ENCODE measurements around the gene SHLD1.

Gene SHLD1

DNA sequence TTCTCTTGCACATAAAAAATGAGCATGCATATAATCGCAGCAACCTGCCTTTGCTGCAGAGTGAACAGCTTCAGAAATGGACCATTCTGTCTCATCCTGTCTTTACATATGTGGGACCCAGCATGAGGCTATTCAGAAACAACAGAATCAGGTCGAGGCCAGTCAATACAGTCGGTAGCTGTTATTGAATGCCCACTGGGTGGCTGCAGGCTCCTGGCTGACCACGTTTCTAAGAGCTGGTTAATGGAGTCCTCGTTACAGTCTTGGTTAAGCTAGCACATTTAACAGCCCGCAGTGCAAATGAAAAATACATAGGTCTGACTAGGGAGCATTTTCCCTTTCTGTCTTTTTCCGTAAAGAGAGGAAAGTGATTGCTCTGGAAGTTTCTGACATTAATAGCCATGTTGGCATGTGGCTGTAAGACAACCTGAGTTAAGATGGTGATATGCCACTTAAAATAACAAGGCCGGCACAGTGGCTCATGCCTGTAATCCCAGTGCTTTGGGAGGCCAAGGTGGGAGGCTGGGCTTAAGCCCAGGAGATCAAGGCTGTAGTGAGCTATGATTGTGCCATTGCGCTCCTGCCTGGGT is 75.0 kb downstream of the SHLD1 start:
- no peak for DNase-seq

DNA sequence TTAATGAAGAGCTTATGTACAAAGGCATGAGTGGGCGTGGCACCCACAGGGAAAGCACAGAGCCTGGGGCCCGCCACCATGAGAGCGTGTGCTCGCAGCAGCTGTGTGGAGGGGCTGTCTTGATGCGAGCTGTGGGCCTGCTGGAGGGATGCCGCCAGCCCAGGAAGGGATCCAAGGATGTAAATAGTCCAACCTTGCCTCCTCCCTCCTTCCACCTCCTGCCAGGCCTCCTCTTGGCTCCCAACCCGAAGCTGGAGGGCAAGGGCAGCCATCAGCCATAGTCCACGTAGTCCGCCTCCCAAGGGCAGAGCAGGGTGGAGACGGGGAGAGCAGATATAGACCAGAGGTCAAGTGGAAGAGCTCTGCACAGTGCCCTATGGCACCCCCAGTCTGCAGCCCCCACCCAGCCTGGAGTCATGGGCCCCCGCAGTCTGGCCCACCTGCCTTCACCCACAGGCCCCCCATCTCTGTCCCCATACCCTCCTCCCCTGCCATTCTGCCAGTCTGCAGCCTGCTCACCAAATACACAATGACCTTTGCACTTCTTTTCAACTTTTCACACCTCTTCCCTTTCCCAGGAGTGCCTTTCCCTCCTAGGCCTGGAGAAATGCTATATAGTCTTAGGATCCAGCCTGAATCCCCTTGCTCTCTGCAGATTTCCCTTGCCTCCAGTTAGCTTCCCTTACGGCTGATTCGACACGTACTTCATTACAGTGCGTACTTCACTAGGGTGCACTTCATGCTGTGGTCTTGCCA is 77.1 kb downstream of the SHLD1 start:
- no peak for DNase-seq

DNA sequence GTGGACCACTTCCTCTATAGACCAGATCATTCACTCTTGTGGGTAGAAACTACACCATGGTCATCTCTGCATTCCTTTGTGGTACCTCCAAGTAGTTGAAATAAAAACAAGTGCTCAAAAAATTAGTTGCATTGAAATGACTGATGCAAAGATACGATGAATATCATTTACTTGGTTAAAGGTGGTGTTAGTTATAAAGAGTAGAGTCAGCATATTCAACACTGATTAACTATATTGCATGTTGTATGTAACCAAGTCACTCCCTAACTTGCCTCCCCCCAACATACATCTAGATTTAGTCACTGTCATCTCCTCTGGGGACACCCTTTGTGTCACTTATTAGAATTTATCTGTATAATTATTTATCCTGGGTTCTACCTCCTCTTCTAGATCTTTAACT is 77.7 kb downstream of the SHLD1 start:
- DNase-seq: no peak

DNA sequence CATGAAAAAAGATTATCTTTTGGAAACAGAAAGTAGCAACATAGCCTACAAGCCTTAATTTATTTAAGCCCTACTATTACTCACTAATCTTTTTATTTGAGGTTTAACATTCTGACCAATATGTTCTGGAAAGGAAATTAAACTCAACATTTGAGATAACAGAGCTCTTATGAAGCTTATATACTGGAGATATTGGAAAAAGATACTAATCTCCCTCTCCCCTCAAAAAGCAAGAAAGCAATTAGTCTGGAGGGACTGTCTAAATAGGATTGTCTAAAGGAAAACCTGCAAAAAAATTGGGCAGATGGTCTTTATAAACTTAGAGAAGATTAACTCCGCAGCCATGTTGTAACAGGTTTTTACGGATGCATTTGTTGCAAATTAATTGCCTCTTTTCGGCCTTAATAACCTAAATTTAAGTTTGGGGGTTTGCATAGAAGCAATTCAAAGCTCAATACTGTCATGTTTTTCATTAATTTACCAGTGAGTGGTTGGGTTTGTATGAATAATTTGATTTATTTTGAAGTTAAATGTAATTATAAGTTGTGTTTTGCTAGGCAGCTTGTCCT is 79.1 kb downstream of the SHLD1 start:
- no peak for DNase-seq

DNA sequence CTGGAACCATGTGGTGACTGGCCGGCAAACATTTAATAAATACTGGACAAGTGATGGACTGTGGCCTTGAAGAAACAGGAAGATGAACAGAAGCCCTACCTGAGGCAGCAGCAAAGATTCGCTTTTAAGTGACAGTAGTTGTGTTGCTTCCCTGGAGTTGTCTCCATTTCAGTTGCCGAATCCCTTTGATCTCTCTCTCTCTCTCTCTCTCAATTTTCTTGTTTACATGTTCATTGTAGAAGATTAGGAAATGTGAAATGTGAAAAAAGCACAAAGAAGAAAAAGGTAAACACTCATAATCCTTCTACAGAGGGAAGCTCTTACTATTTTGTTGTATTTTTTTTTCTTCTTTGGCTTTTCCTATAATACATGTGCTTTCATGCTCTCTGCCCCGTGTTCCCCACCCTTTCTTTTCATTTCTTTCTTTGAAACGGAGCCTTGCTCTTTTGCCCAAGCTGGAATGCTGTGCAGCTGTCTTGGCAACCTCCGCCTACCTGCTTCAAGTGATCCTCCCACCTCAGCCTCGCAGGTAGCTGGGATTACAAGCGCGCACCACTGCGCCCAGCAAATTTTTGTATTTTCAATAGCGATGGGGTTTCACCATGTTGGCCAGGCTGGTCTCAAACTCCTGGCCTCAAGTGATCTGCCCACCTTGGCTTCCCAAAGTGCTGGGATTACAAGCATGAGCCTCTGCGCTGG is 81.5 kb downstream of the SHLD1 start:
- no peak for DNase-seq

DNA sequence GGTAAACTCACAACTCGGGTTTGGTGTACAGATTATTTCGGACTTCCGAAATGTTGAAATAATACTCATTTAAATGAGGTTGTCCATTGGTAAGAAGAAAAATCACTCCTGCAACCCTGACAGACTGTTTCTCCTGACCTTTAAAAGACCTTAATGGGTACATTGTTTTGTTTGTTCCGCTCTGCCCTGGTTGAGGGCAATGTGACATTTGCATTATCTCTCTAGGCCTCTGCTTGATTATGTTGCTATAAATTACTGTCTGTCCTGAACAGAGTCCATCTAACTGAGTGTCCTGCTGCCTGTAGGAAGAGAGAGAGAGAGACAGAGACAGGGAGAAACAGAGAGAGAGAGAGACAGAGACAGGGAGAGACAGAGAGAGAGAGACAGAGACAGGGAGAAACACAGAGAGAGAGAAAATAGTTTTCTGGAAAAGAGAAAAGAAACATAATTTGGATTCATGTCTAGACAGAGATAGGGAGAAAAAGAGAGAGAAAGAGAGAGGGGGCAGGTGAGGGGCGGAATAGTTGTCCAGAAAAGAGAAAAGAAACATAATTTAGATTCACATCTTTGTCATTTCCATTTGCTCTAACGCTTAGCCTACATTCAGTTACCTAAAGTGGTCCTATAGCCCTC is 83.2 kb downstream of the SHLD1 start:
- DNase-seq: no peak

DNA sequence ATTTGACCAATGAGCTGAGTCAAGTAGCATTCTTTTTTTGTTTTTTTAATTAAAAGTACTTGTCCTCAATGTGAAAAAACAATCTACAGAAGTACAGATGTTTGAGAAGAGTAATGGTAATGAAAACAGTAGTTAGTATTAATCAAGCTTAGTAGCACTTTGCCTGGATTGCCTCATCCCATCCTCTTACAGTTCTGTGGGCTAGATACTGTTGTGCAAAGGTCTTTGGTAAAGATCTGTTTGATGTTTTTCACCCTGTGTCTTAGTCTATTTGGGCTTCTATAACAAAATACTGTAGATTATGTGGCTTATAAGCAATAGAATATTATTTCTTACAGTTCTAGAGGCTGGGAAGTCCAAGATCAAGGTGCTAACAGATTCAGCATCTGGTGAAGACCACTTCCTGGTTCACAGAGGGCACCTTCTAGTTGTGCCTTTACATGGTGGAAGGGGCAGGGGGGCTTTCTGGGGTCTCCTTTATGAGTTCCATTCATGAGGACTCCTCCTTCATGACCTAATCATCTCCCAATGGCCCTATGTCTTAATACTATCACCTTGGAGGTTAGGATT is 84.3 kb downstream of the SHLD1 start:
- DNase-seq: peak; percentile 24

DNA sequence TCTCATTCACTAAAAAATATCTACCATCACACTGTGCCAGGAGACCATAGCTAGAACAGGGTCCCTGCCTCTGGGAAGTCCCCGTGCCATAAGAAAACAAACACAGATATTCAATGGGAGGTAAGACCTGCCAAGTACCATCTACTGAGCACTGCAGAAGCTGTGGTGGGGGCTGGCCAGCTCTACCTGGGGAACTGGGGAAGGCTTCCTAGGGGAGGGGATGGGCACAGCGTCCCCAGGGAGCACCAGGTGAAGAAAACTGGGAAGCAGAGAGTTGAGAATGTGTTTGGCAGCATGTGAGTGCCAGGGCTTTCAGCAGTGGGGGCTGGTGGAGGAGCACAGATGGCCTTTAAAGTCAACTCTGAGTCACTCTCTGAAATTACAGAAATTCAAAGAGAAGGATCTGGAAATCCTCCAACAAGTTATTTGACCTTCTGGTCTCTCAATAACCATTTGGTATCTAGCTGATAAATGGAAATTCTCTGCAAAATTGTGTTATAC is 85.2 kb downstream of the SHLD1 start:
- no peak for DNase-seq

DNA sequence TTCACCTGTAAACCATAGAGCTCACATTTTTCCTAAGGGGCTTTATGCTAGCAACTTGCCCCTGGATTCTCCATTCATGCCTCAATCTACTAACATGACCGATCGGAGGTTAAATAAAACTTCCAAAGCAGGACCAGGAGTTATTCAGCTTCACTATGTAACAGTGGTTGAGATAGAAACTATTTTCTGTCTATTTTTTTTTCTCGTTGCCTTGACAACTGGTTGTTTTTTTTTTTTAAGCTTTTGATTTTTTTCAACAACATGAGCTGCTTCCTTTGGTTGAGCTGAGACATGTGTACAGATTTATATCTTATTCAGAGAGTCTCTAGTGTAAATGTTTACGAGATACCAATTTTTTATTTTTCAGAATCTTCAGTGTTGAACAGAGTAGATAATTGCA is 85.7 kb downstream of the SHLD1 start:
- no peak for DNase-seq

DNA sequence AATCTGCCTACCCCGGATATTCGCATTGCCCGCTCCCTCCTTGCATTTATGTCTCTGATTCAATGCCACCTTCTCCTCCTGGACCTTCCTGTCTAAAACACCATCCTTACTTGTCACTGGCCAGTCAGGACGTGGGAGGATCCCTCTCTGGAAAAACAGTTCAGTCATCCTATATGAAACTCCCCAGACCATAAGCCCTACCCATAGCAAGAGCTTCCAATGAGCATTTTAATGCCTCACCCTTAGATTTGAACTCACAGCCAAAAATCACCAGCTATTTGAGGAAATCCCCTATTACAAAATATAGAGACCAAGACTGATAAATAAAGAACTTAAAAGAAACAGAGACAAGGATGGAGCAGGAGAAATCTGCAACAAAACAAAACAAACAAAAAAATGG is 86.4 kb downstream of the SHLD1 start:
- DNase-seq: no peak

DNA sequence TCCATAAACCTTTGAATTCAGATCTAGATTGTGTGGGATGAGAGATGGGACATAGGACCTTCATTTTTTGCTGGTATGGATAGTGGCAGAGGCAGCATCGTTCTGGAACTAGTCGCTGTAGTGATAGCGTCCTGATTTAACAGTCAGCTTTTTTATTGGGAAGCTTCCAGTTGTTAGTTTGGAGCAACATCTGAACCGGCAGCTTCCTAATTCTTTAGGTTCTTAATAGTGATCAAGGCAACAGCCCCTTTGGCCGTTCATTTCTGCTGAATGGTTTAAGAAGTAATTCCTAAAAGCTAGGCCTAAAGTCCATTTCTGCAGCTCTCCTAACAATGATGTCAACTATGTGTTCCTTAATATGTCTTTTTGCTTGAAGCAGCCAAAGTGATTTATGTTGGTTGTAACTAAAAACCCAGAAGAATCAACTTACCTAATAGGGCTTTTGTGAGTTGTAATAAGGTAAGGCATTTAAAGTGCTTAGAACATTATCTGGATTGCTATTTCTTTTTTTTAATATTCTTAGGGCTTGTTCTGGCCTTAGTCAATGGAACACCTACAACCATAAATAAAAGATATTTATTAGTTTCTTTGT is 90.3 kb downstream of the SHLD1 start:
- no peak for DNase-seq

DNA sequence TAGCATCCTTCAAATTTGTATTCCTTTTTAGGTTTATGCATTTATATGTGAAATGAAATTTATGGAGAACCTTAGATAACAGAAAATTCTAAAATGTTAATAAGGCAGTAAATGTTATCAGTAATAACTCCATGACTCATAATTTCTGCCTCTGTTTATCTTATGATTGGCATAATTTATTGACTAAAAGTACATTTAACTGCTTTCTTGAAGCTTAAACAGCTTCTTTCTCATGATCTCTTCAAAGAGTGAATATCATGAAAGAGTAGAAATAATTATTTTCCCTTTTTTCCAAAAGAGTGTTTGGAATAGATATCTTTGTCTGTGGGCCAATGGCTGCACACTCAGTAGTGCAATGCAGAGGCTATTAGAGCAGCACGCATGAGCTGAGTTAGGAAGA is 91.3 kb downstream of the SHLD1 start:
- no peak for DNase-seq

DNA sequence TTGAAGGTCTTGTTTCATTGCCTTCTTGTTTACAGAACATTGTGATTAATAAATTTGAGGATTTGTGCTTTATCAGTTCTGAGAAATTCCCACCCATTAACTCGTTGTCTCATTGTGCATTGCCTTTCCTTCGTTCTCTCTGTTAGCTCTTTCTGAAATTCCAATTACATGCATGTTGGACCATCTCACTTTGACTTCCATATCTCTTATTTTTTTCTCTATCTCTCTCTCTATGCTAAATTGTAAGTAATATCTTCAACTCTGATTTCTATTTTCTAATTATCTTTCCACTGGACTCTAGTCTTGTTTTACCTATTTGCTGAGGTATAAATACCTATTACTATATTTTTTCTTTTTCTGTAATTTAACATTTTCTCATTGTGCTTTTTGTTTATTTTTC is 92.3 kb downstream of the SHLD1 start:
- no peak for DNase-seq

DNA sequence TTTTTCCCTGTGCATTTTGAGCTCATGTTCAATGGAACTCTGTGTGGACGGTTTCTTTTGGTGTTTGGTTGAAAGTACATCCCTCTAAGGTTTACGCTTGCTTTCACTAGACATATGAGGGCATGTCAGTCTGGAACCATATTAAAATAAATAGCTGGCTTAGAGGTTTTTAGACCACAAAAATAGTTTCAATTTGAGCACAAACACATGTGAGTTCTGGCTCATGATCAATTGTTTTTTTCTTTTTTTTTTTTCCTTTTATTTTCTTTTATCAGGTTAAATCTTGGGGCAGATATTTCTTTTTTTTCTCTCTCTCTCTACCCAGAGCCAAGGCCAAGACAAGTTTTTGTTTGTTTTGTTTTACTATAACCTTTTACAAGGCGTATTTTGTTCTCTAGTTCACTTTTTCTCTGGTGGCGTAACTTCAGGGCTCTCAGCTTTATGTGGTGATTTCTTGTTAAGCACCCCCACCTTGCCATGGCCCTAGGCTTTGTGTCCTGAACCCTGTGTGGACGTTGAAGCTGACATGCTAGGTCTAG is 92.9 kb downstream of the SHLD1 start:
- DNase-seq: no peak

DNA sequence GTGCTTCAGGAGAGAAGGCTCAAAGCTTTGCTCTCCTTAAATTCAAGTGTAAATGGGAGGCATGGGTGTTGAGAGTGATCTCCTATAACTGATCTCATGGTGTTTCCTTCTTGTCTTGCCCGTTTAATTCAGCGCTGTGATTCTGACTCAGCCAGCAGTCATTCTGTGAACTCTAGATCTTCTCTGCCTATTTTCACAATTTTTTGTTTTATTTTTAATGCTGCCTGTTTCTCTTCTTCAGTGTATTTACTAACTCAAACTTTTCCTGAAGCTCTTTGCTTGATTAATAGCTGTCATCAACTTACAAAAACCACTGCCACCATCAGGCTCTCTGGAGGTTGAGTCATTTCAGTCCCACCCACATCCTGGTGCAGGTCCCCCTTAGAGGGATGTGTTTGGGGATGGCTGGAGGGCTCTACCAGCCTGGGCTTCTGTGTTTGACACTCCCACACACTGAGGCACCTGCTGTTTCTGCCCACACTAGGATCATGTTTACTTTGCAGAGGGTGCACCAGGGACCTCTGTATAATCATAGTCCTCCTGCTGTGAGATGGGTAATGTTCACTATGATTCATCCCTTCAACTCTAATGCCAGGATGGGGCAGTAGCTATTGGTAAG is 94.0 kb downstream of the SHLD1 start:
- DNase-seq: peak; percentile 34

DNA sequence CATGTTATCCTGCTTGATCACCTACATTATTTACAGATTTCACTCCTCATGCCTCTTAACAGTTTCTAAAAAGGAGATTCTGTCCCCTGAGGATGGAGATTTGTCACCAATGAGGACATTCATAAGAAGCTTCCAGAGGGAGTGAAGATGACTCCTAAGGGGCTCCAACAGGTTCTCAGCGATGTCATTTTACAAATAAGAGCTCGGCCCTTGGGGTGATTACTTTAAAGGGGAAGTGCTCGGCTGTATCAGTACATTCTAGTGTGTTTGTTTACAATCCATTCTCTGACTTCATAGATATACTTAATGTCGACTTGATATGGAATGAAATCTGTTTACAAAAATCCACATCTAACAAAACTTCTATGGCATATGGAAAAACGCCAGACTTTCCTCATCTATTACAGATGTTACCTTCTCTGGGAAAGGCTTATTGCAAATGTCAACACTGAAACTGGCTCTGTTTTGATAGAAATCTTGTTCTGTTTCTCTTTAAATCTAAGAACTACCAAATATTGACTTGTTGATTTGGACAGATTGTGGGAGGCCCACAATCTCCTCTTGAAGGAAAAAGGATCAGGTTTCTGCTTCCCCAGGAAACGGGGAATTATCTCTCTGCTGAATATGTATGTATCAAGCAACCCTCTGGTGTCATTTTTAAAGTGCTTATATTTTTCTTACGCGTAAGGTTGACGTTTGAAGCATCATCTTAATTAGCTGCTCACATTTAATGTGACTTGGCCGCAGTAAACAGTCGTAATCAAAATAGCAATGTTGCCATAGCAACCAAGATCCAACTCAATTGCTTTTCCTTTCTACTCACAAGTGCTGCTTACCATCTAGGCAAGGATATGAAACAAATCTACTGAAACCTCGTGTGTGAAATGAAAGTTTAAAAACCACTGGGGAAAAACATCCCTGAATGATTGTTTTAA is 95.7 kb downstream of the SHLD1 start:
- no peak for DNase-seq

DNA sequence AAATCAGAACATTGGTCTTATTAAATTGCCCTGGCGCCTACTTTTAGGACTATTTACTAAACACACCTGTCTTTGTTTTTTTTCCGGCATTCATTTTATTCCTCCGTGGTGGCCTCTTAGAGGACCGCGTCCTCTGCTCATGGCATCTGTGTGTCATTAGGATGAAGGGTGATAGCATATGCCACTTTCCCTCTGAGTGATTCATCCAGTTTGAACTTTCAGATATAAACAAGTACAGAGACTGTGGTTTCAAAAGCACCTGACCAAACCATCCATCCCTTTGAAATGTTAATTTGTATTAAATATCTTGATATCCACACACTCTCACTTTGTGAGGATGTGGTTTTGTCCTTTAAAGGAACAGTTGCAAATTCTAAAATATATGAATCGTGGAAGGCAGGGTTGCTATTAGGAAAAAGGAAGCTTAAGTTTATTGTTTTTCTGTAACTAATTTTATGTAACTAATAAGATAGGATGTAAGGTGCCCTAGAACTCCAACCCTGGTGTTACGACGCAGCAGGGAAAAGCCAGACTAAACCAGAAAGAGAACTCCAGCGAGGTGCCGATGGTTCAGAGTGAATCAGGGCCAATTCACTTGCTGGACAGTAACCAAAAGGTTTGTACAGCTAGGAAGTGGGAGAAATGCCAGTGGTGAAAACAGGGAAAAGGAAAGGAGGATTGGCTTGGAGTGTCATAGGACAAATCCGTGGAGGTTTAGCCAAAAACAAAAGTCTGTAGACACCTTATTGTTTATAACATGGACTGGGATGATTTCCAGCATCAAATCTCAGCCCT is 98.7 kb downstream of the SHLD1 start:
- no peak for DNase-seq

DNA sequence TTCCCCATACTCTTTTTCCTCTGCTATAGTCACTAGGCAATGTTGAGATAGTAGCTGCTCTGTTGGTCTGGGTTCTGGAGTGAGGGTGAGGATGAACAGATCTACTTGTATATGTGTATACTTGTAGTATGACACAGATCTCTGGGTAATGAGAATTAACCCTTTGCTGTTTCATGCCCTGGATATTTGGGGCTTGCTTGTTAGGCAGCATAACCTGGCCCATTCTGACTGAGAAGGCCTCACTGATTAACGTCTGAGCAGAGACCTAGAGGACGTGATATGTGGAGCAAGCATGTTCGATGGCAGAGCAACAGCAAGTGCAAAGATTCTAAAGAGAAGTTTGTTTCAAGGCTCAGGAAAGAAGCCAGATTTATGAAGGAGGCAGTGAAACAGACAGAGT is 105.7 kb downstream of the SHLD1 start:
- DNase-seq: no peak

DNA sequence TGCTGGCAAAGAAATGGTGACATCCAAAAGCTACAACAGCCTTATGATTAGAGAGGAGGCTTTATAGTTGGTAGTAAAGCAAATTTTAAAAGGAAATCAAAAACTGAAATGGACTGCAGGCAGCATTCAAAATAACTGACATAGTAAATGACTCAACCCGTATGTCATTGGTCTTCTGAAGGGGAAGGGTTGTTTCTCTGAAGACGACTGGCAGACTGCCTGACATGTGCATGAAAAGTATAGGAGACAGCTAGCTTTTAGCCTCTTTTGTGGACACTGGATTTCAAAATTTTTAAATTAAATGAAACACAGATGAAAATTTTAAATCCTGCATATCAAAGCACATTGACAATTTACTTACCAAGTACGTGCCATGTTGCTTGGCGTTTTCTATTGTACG is 109.4 kb downstream of the SHLD1 start:
- DNase-seq: no peak

DNA sequence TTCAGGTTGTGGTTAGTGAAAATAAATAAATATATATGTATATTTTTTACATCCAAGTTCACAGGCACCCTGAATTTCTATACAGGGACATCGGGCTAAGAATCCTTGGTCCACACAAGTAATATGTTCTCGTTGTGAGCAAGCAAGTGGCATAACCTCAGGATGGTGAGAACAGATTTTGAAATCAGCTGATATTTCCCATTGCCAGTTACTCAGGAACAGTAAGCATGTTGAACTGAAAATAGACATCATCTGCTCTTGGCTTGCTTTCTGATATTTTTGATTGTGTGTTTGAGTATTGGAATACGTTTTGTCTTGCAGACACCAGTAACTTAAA is 112.5 kb downstream of the SHLD1 start:
- no peak for DNase-seq
